NCI-H128 (cell line): ENCODE data around the gene BMP5.

Experiments used
- DNase-seq: peaks from one replicate; lab custom pipeline; 2025; ENCODE audit not compliant: unreplicated experiment; lab: John Stamatoyannopoulos, UW

BMP5 gene

GRCh38 chr6:55874316-55874715 lies 1.1 kb downstream of the BMP5 start:
- no peak for DNase-seq

DNA sequence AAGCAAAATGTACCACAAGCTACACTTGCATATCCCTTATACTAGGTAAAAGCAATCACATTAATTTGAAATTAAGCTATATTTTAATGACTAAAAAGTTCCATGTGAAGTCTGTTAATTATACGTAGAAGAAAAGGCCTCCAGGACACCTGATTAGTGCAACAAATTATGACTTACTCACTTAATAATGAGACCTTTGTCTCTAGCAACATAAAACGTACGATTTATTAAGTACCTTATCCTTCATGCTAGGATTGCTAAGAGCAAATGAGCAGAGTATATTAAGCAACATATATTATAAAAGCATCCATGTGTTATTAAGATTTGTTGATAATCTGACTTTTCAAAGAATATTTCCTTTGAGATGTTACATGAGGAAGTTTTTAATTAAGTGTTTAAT lies 2.5 kb downstream of the BMP5 start:
- DNase-seq = no peak

GRCh38 chr6:55870181-55870813 lies 5.1 kb downstream of the BMP5 start:
- DNase-seq = no peak

DNA sequence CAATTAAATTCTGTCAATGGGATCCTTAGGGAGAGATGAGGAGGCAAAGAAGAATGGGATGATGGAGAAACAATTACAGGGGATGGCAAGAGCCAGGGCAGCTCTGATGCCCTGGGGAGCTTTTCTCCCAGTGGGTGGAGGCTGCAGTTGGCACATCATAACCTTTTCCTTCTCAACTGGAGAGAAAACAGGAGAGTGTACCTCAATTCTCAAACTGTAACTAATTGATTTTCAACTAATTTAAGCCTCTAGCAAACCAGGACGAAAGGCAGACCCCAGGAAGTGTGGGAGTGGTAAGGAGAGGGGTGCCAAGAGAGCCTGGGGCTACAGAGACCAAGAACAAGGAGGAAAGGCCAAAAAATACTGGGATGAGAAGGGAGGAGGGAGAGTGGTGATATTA lies 5.7 kb downstream of the BMP5 start:
- DNase-seq = no peak

- DNase-seq = no peak
These were observed 6.5 kb downstream of the BMP5 start for GRCh38 chr6:55868771-55869479.

GRCh38 chr6:55868176-55868575 lies 7.2 kb downstream of the BMP5 start:
- no peak for DNase-seq

DNA sequence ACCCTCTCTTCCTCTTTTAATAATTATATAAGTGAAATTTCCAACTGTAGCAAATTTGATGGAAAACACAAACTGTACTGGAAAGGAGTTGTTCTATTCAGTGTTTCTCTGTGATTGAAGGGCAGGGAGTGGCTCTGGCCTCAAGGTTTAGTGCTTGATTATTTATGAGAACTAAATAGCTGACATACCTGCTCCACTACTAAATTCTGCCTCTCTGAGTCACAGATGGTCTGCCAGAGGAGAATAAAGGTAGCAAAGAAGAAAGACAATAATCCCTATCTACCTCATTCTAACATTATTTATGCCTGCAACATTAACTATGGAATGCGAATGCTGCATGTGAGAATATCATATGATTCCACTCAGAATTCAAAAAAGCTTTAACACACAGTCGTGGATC lies 9.3 kb downstream of the BMP5 start:
- no peak for DNase-seq

GRCh38 chr6:55853008-55854001 lies 22.1 kb downstream of the BMP5 start:
- no peak for DNase-seq

- DNase-seq = no peak
These were observed 34.0 kb downstream of the BMP5 start for GRCh38 chr6:55841341-55841740.

DNA sequence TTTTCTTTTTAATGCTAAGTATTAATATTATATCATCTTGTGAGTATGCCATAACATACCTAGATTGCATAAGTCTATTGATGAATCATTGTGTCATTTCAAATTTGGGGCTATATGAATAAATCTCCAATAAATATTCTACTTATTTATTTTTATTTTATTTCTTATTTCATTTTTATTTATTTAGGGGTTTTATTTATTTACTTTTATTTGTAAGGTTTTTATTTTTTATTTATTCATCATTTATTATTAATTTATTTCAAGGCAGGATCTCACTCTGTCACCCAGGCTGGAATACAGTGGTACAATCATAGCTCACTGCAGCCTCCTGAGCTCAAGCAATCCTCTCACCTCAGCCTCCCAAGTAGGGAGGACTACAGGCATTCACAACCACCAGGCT lies 36.3 kb downstream of the BMP5 start:
- no peak for DNase-seq

DNA sequence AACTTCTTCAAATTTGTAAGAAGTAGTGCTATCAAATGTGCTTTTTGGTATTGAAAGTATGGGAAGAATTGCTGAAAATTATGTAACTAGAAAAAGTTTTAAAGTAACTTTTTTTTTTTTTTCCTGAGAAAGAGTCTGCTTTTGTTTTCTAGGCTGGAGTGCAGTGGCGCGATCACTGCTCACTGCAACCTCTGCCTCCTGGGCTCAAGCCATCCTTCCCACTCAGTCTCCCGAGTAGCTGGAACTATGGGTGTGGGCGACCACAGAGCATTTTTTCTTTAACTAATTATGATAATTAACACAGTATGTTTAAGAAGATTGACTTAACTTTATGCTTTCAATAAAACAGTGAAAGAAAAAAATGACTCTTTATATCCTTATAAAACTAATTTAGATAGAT lies 38.4 kb downstream of the BMP5 start:
- no peak for DNase-seq

DNA sequence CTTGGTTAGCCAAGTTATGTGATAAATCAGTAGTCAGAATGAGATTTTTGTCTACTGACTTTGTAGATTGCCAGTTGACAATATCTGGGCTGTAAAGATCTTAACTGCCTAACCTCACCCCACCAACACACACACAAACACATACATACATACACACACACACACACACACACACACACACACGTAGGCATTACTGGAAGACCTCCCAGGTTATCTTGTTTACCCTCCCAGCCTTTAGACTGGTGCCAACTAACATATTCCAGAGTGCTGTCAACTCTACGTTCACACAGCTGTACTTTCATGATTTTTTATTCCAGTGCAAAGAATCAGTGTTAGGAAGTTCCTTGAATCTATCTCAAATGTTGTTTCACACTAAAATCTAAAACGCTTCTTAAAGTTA lies 38.9 kb downstream of the BMP5 start:
- no peak for DNase-seq

GRCh38 chr6:55835220-55835619 lies 40.2 kb downstream of the BMP5 start:
- DNase-seq = no peak

- DNase-seq = no peak
These were observed 42.1 kb downstream of the BMP5 start for GRCh38 chr6:55833284-55833683.

GRCh38 chr6:55827818-55828522 lies 47.4 kb downstream of the BMP5 start:
- DNase-seq = no peak

DNA sequence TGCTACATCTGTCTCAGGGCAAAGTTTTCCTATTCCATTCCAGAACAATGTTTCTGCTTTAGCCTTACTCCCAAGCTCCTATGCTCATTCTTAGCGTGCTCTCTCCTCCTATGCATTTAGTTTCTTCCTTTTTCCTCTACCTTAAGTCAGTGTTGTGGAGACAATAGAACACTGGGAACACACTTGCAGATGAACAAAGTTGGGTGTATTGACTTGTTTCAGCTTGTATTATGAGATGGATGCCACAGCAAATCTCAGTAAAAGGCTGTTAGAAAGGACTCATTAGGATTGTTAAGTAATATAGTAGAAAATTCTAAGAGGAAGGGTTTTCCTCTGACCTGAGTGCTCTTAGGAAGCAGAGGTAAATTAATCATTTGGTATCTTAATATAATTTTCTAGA lies 48.4 kb downstream of the BMP5 start:
- DNase-seq = no peak

DNA sequence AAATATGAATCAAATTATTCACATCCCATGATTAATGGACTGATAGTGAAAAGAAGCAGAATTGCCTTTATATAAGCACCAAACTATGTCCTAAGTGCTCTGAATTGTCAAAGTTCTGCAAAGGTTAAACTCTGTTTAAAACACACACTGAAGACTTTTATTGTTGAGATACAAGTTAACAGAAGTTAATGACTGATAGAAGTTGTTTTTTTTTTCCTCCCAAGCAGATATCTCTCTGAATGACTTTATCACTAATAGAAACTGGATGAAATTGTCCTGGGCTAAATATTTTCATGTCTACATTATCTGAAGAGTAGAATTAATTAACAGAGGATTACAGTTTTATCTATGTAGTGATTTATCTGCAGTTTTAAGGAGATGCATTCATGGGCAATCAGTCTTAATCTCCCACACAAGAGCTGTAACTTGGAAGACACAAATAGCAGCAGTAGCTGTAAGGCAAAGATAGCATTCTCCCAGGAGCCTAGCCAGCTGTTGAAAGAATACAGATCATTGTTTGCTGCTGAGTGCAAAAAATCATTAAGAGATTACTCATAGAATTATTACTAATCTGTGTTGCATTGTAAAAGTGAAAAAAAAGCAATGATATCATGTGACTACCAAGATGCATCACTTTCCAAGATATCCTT lies 49.9 kb downstream of the BMP5 start:
- DNase-seq = no peak

DNA sequence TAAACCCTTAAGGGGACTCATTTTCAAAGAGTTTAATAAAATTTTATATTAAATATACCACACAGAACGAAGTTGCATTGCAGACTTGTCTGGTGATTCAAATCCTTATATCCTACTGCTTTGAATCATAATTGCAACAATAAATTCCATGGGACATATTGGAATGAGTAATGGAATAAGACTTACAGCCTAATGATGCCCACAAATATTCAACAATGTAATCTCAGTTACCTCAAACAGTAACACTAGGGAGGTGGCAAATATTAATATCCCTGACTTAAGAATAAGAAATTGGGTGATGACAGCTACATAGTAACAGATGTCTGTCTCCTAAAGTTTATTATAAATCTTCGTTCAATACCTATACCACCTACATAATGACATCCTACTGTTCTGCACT lies 52.6 kb downstream of the BMP5 start:
- no peak for DNase-seq

- DNase-seq = no peak
These were observed 53.4 kb downstream of the BMP5 start for GRCh38 chr6:55822005-55822404.

DNA sequence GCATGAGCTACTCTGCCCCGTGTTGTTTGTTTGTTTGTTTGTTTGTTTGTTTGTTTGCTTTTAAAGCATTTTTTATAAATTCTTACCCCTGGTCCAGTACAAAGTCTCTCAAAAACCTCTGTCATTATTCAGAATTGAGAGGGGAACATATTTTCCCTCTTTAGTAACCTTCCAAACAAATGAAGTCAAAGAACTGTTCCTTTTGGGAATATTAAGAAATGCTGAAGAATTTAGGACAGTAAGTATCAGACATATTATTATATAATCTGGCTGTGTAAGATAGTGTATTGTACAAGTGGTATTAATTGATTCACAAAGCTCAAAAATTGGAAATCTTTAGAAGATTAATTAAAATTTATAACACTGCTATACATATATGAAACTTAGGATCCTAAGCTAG lies 54.7 kb downstream of the BMP5 start:
- no peak for DNase-seq

DNA sequence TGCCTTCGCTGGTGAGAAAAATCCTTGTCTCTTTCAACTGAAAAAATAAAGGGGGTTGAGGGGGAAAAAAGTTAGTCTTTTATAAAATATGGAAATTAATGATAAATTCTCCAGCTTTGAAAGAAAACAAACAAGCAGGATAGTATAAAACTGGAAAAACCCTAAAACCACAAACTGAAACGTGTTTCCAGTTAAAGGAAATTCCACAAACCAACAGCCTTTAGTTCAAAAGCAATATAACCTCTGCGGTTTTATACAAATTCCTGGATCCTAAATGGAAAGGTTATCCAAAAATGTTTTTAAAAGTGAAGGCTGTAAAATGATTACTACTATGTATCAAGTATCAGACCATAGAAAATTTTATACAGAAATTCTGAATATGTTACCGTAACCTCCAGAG lies 55.6 kb downstream of the BMP5 start:
- no peak for DNase-seq
